RKO (cell line): ENCODE measurements around the gene GPR37.

ENCODE experiments used
- DNase-seq: peaks from one replicate; pipeline ENCODE4 v3.0.0-alpha.2; 2016; ENCODE audit warnings: low spot score

The GPR37 gene

GRCh38 chr7:124765401-124766352 lies at the start of gene GPR37:
GPR37 (minus strand) TSS chr7:124765792; CDS start chr7:124764976, 816 bp downstream.
- DNase-seq = no peak

- DNase-seq = peak; percentile 18
Observed at GRCh38 chr7:124813994-124814798, 48.6 kb upstream of the GPR37 start.

GRCh38 chr7:124812764-124813163 lies 47.2 kb upstream of the GPR37 start:
- no peak for DNase-seq

- no peak for DNase-seq
Observed at GRCh38 chr7:124811341-124811740, 45.7 kb upstream of the GPR37 start.

- no peak for DNase-seq
Observed at GRCh38 chr7:124810605-124811004, 45.0 kb upstream of the GPR37 start.

GRCh38 chr7:124808206-124808605 lies 42.6 kb upstream of the GPR37 start:
- DNase-seq = no peak

GRCh38 chr7:124801330-124801895 lies 35.8 kb upstream of the GPR37 start:
- no peak for DNase-seq

GRCh38 chr7:124800386-124800785 lies 34.8 kb upstream of the GPR37 start:
- no peak for DNase-seq

- DNase-seq = no peak
Observed at GRCh38 chr7:124799448-124799847, 33.9 kb upstream of the GPR37 start.

GRCh38 chr7:124796771-124797170 lies 31.2 kb upstream of the GPR37 start:
- DNase-seq = no peak

GRCh38 chr7:124792696-124793095 lies 27.1 kb upstream of the GPR37 start:
- no peak for DNase-seq

GRCh38 chr7:124792002-124792401 lies 26.4 kb upstream of the GPR37 start:
- no peak for DNase-seq

GRCh38 chr7:124791426-124791825 lies 25.8 kb upstream of the GPR37 start:
- DNase-seq = no peak

- no peak for DNase-seq
Observed at GRCh38 chr7:124790645-124791044, 25.1 kb upstream of the GPR37 start.

GRCh38 chr7:124785994-124786393 lies 20.4 kb upstream of the GPR37 start:
- no peak for DNase-seq

GRCh38 chr7:124784879-124785818 lies 19.6 kb upstream of the GPR37 start:
- DNase-seq = peak; percentile 86

- no peak for DNase-seq
Observed at GRCh38 chr7:124783271-124783670, 17.7 kb upstream of the GPR37 start.

- no peak for DNase-seq
Observed at GRCh38 chr7:124781907-124782734, 16.5 kb upstream of the GPR37 start.

- DNase-seq = no peak
Observed at GRCh38 chr7:124781418-124781817, 15.8 kb upstream of the GPR37 start.

GRCh38 chr7:124780608-124781007 lies 15.0 kb upstream of the GPR37 start:
- DNase-seq = no peak

GRCh38 chr7:124780056-124780455 lies 14.5 kb upstream of the GPR37 start:
- no peak for DNase-seq
